GM19455 (cell line): ENCODE data around the gene RAP1A.

Source experiments
- ATAC-seq: cut with Tn5 transposase; IDR thresholded peaks from one replicate; pipeline ENCODE4 v1.9.1; 2021; ENCODE audit not compliant: unreplicated experiment

RAP1A gene

GRCh38 chr1:111619635-111620440 is at the start of gene RAP1A:
TSS of gene RAP1A (plus strand) at chr1:111619789. CDS start at chr1:111691361, 71,572 bp downstream.
- peak; percentile 64 for ATAC-seq

GRCh38 chr1:111569913-111570312 is 49.7 kb upstream of the RAP1A start:
- no peak for ATAC-seq

- no peak for ATAC-seq
Observed at GRCh38 chr1:111570781-111571181, 48.8 kb upstream of the RAP1A start.

GRCh38 chr1:111571239-111571638 is 48.4 kb upstream of the RAP1A start:
- ATAC-seq, result no peak

GRCh38 chr1:111571987-111572386 is 47.6 kb upstream of the RAP1A start:
- no peak for ATAC-seq

GRCh38 chr1:111576547-111576946 is 43.0 kb upstream of the RAP1A start:
- no peak for ATAC-seq

GRCh38 chr1:111577814-111578213 is 41.8 kb upstream of the RAP1A start:
- no peak for ATAC-seq

- ATAC-seq, result no peak
Observed at GRCh38 chr1:111581166-111581565, 38.4 kb upstream of the RAP1A start.

GRCh38 chr1:111582016-111582415 is 37.6 kb upstream of the RAP1A start:
- no peak for ATAC-seq

- ATAC-seq, result no peak
Observed at GRCh38 chr1:111582644-111583618, 36.7 kb upstream of the RAP1A start.

GRCh38 chr1:111585447-111586086 is 34.0 kb upstream of the RAP1A start:
- no peak for ATAC-seq

- no peak for ATAC-seq
Observed at GRCh38 chr1:111586112-111586511, 33.5 kb upstream of the RAP1A start.

- ATAC-seq, result no peak
Observed at GRCh38 chr1:111587509-111588174, 31.9 kb upstream of the RAP1A start.

GRCh38 chr1:111591937-111592336 is 27.7 kb upstream of the RAP1A start:
- no peak for ATAC-seq

- peak; percentile 63 for ATAC-seq
Observed at GRCh38 chr1:111592389-111593361, 26.9 kb upstream of the RAP1A start.

GRCh38 chr1:111593403-111594305 is 25.9 kb upstream of the RAP1A start:
- no peak for ATAC-seq

- no peak for ATAC-seq
Observed at GRCh38 chr1:111594306-111594693, 25.3 kb upstream of the RAP1A start.

GRCh38 chr1:111595807-111596206 is 23.8 kb upstream of the RAP1A start:
- ATAC-seq, result no peak

GRCh38 chr1:111596499-111596898 is 23.1 kb upstream of the RAP1A start:
- no peak for ATAC-seq
